ENCODE data around the gene UTP20.

The UTP20 gene

DNA sequence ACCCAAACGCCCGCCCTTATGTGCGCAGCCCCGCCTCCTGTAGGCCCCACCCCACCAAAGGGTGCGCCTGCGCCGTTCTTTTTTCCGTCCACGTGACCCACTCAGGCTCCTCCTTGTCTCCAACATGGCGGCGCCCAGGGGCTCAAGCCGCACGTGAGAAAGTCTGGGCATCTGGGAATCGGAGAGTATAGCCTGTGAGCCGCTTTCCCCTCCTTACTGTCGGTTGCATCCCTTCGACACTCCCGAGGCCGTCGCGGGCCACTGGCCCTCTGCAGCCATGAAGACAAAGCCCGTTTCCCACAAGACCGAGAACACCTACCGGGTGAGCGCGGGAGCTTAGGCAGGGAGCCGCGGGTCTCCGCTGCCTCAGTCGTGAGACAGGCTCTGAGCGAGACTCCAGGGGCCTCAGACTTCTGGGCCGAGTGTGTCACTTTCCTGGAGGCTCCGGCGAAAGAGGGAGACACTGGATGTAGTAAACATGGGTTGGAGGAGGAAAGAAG is at the start of gene UTP20:
Gene UTP20, plus strand, starts transcription at position 100 of the 500 bp plus-strand sequence. Its CDS starts 178 bp downstream, at position 278.
- DNase-seq (ENCODE audit: extremely low read depth, low read depth): peak; percentile 62
- TF ChIP-seq, protein P1, sequence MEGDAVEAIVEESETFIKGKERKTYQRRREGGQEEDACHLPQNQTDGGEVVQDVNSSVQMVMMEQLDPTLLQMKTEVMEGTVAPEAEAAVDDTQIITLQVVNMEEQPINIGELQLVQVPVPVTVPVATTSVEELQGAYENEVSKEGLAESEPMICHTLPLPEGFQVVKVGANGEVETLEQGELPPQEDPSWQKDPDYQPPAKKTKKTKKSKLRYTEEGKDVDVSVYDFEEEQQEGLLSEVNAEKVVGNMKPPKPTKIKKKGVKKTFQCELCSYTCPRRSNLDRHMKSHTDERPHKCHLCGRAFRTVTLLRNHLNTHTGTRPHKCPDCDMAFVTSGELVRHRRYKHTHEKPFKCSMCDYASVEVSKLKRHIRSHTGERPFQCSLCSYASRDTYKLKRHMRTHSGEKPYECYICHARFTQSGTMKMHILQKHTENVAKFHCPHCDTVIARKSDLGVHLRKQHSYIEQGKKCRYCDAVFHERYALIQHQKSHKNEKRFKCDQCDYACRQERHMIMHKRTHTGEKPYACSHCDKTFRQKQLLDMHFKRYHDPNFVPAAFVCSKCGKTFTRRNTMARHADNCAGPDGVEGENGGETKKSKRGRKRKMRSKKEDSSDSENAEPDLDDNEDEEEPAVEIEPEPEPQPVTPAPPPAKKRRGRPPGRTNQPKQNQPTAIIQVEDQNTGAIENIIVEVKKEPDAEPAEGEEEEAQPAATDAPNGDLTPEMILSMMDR (IDR thresholded peaks at IDR 0.05; ENCODE audit: low read depth, low read length): no peak

DNA sequence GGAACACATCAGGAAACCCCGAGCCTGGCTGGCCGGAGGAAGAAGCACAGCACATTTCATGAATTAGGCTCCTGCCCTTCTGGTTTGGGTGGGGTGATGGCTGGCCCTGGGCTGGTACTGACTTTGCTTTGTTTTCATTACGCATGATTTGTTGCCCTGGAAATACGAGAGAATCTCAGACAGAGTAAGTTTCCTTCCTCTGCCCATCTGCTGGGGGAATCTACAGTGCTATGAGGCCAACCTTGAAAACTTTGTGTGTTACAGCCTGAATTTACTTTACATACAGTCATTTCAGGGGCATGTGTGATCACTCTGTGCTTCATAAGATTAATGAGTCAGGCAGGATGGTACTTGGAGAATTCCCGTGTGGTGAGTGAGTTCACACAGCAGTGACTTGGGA is 49.4 kb upstream of the UTP20 start:
- peak; percentile 7 for DNase-seq (ENCODE audit: extremely low read depth, low read depth)

DNA sequence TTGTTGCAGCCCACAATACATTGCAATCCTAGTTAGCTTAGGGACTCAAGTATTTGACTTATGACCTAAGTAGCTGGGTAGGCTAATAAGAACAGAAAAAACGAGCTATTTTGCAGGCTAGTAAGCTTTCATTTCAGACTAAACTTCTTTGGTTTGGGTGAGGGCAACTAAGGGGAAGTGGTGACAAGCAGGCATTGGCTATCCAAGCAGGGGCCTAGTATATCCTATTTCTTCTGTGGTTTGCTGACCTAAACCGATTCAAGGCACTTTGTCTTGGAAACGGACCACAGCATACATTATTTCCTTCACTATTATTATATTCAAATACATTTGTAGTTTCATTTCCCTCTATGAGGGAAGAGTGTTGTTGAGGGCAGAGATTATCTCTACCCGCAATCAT is 48.3 kb upstream of the UTP20 start:
- DNase-seq (ENCODE audit: extremely low read depth, low read depth): no peak
- TF ChIP-seq, protein P1 (IDR thresholded peaks at IDR 0.05; ENCODE audit: low read depth, low read length): no peak

More for the DNA sequence above, 49.4 kb upstream of the UTP20 start:
- TF ChIP-seq, protein P1 (IDR thresholded peaks at IDR 0.05; ENCODE audit: low read depth, low read length): no peak

DNA sequence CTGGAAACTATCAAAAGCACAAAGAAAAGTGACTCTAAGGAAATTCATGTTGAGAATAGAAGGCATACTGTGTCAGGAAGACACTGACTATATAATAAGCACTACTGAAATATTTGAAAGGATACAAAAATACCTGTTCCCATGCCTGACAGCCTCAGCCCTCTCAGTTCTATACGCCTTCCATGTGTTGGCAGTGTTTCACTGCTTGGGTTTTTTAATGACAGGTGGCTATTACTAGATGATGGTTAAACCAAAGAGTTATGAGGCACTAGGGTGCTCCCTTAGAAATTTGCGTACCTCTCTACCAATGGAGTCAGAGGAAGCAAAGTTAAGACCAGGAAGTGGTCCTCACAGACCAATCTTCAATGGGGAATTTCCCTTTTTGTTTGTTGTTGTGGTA is 44.2 kb upstream of the UTP20 start:
- TF ChIP-seq, protein P1 (IDR thresholded peaks at IDR 0.05; ENCODE audit: low read depth, low read length): no peak
- DNase-seq (ENCODE audit: extremely low read depth, low read depth): no peak

- DNase-seq (ENCODE audit: extremely low read depth, low read depth): no peak
- TF ChIP-seq, protein P1 (IDR thresholded peaks at IDR 0.05; ENCODE audit: low read depth, low read length): no peak
Observed at GRCh38 chr12:101238306-101238705, 41.6 kb upstream of the UTP20 start.

DNA sequence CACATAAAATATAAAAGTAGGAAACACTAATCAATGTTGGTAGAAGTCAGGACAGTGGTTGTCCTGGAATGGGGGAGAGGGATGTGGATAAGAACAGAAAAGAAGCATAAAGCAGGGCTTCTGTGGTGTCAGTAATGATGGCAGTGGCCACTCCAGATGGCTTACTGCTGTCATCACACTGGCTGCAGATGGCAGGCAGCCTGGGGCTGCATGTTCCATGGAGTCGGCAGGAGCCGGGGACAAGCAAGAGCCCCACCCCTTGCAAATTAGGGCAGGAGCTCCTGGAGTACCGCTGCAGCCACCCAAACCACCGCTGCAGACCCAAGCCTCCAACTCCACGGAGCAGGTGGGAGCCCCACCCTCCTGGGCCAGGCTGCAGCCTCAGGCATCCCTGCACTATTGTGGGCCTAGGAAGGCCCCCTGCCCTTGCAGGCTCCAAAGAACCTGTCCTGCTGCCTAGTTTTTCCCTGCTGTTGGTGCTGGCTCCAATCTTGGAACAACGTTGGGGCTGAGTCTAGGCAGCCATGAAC is 41.0 kb upstream of the UTP20 start:
- no peak for DNase-seq (ENCODE audit: extremely low read depth, low read depth)
- TF ChIP-seq, protein P1 (IDR thresholded peaks at IDR 0.05; ENCODE audit: low read depth, low read length): no peak

GRCh38 chr12:101243074-101243473 is 36.8 kb upstream of the UTP20 start:
- TF ChIP-seq, protein P1 (IDR thresholded peaks at IDR 0.05; ENCODE audit: low read depth, low read length): no peak
- no peak for DNase-seq (ENCODE audit: extremely low read depth, low read depth)

Measured in AG09319 (cell line).